GM19238 (cell line): Measurements from ENCODE around the gene TEC.
"Not testable (repeated sequence)": the region's sequence is repeated elsewhere in the genome, so short reads cannot be mapped to it uniquely, and the experiment has no call there.

Source experiments
- DNase-seq: peaks from one replicate; pipeline ENCODE4 v3.0.0; 2011; ENCODE audit warnings: low spot score; ENCODE audit not compliant: insufficient read length

Gene TEC

DNA sequence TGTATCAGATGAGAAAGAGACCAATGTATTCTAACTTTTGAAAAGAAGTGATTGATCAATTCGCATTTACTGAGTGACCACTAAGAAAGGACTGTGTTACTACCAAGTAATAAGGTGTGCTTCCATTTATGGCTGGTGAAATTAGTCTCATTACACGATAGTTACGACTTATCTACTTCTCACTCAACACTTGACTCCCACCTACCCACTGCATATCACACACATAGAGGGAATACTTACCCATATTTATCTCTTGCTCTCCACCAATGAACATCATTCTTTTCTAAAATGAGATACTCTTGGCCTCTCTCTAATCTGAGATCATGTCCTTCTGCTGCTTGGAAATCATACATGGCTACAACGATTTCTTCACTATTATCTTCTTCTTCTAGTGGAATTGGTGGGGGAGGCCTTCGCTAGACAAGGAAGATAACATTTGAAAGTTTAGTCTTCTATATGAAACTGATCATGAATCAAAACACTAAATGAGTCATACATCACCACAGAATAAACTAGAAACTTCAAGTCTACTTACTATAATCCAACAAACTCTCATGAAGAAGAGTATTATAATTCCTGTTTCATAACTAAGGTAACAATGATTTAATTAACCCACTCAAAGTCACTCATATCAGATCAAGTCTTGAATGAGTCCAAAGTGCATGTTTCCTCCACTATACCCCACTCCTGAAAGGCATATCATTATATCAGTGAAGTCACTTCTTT is 101.9 kb downstream of the TEC start:
- DNase-seq, result no peak

DNA sequence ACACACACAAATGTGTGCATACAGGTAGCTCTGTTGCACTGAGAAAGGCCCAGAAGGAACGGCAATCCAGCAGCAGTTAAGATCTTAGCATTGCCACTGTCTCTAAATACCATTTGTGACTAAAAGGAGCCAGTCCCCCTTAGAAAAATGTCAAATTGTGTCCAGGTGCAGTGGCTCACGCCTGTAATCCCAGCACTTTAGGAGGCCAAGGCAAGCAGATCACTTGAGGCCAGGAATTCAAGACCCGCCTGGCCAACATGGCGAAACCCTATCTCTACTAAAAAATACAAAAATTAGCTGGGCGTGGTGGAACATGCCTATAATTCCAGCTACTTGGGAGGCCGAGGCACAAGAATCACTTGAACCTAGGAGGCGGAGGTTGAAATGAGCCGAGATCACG is 105.1 kb downstream of the TEC start:
- DNase-seq, result not testable (repeated sequence)

GRCh38 chr4:48163746-48164145 is 105.9 kb downstream of the TEC start:
- no peak for DNase-seq

DNA sequence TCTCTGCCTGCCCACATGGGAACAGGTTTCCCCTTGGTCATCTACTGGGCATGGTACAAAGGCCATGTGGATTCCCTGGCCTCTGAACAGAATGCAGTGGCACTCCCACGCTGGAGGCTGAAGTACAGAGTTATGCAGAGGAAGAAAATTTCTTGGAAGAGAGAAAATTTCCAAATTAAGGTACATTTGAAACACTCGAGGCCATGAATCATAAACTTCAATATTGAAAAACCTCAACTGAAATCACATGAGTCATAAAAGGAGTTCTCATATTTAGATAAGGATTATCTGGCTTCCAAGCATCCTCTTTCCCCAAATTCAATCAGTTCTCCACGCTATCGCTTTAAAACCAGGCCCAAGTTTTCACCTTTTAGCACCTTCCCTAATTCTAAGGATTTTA is 107.5 kb downstream of the TEC start:
- no peak for DNase-seq

- DNase-seq, result no peak
These were observed 112.4 kb downstream of the TEC start for GRCh38 chr4:48157271-48157670.

GRCh38 chr4:48156423-48156822 is 113.2 kb downstream of the TEC start:
- no peak for DNase-seq

- no peak for DNase-seq
These were observed 115.7 kb downstream of the TEC start for GRCh38 chr4:48153791-48154550.

DNA sequence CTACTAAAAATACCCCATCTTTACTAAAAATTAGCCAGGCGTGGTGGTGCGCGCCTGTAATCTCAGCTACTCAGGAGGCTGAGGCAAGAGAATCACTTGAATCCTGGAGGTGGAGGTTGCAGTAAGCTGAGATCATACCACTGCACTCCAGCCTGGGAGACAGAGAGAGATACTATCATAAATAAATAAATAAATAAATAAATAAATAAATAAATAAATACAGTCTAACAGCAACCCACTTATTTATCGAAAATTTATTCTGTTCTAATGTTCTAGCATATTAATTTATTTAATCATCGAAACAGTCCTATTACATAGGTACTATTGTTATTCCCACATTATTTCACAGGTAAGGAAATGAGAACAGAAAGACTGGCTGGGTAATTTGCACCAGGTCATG is 117.4 kb downstream of the TEC start:
- no peak for DNase-seq

- no peak for DNase-seq
These were observed 119.7 kb downstream of the TEC start for GRCh38 chr4:48149827-48150370.

- no peak for DNase-seq
These were observed 122.0 kb downstream of the TEC start for GRCh38 chr4:48147621-48148020.

- no peak for DNase-seq
These were observed 128.6 kb downstream of the TEC start for GRCh38 chr4:48141048-48141447.

DNA sequence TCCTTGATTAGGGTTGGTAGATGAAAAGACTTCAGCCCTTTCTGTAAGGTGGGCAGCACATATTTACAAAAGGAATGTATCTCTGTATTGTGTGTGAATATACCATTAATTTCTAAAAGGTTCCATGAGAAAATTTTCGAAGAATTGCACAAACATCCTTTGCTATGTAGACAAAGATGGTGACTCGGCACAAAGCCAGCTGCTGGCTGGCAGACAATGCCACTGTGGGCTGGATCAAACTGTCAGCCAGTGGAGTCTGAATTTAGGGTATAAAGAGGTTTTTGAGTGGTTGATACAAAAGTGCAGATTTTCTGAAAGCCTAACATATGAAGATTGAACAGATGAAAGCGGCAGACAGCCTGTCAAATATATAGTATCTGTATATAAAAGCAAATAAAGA is 129.9 kb downstream of the TEC start:
- DNase-seq, result no peak

DNA sequence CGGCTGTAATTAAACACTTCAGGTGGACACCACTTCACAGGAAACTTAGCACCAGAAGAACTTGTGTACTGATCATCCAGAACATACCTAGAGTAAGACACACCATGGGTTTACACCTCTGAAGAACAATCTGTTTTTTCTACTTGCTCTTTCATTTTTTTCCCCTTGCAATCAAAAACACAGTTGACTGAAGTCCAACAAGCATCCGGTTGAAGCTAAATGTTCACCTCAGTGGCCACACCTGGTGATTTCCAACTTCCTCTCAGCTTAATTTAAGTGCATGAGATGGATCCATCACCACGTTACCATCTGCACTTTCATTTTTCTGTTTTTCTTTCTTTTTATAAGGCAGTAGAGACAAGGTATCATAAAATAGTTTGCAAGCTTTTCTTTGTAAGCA is 130.7 kb downstream of the TEC start:
- peak; percentile 18 for DNase-seq

DNA sequence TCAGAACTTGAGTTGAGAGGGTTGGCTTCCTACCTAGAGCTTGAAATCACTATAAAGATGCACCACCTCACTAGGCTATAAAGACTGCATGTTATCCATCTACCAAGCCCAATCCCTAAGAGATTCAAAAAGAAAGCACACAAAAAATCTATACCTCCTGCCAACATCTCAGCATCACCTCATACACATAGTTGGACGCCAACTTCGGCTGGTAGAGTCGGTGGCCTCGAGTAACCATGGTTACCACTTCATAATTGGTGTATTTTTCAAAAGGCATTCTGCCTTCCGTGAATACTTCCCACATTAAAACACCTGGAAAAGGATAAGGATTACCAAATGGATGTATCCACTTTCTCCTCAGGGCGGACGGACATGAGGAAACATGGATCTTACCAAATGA is 131.1 kb downstream of the TEC start:
- DNase-seq, result no peak

DNA sequence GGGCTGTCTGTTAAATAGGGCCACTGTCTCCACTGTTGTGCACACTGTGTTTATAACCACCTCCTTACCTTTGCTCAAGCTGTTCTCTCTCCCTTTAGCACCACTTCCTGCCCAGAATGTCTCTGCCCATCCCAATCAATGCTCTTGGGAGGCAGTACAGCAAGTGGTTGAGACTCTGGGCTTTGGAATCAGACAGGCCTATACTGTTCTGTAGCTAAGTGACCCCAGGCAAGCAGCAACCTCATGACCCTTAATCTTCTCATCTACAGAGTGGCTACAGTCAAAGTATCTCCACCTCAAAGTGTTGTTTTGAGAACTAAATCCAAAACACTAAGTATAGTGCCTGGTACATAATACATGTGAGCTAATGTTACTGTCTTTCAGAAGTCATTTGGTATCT is 131.8 kb downstream of the TEC start:
- no peak for DNase-seq

DNA sequence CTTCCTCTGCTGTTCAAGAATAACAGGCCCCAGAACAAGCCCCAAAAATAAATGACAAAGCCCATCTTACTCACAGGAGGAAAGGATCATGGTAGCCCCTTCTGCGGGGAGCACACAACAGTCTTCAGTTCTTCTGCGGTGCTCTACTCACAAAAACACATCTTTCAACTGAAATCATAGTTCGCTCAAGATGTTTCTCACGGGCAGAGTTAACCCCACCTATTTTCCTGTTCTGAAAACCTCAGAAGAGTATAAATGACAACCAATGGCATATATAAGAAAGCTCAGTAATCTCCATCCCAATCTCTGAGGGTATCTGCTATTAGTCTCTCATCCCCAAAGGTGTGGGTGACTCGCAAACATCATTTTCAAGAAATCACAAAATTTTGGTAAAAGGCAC is 135.6 kb downstream of the TEC start, which contains the start of gene TXK:
Gene TXK (minus strand): TSS at position 170 of the 400 bp plus-strand sequence. CDS start 80 bp downstream, at position 90.
- no peak for DNase-seq

GRCh38 chr4:48133669-48134068 is 136.0 kb downstream of the TEC start:
- no peak for DNase-seq

GRCh38 chr4:48131736-48132135 is 137.9 kb downstream of the TEC start:
- no peak for DNase-seq

DNA sequence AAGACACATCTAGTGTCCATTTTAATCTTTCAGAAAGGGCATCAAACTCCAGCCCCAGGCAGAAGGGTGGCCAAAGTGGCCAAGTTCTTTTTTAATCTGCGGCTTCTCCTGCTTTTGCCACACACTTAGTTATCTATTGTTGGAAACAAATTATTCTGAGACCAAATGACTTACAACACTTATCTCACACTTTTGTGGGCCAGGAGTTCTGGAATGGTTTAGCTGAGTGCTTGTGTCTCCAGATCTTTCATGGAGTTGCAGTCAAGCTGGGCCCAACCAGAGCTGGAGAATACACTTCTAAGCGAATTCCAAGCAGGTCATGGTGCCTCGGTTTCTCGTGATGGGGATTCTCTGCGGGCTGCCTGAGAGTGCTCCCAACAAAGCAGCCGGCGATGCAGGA is 139.5 kb downstream of the TEC start:
- no peak for DNase-seq

DNA sequence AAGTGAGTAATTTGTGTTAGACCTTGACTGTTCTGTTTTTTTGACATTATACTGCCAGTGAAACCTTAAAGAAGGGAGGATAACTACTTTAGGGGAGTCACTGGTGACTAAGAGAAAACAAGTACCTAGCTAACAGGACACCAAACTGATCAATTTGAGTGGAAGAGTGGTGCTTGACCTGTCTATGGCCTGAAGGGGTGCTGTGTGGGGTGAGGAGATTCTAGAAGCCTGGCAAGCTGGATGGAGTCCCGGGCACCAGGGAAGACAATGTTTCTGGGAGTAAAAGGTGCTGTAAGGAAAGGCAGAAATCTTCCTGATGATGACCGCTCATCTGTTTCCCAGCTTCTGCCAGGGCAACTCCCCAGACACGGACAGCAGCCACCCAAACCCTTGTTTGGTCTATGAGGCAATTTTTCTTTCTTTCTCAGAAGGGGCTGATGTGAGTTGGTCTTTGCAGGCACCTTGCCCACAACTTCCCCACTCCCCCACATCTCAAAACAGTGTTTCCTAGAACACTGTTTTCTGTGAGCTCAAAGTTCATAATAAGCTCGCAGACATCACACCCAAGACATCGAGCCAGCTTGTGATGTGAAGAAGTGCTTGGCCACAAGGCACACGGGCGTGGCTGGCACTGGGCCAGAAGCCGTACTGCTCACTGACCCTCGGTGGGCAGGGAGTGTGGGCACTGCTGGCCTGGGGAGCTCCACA is 140.2 kb downstream of the TEC start:
- DNase-seq, result no peak

- DNase-seq, result peak; percentile 41
These were observed 141.8 kb downstream of the TEC start for GRCh38 chr4:48127682-48128404.
